Sigmoid colon (tissue), 7 donors: ENCODE results near the gene PLD6. TPM values are rescaled to one million over a fixed set of nuclear protein-coding genes. Genes with fewer than 3 reads are reported as not detected.
"Not testable (repeated sequence)": the region's sequence is repeated elsewhere in the genome, so short reads cannot be mapped to it uniquely, and the experiment has no call there.

Experiments
- DNase-seq: peaks from one replicate; pipeline ENCODE4 v3.0.0-alpha.2; 2019
- H3K27ac ChIP-seq, 4 donors: fragments of 200-600 bp; sonication (generic); one replicate each; pipeline ENCODE4 v1.5.1; 2016 to 2019; ENCODE audit warnings: mild to moderate bottlenecking in 1 of 4
- H3K27me3 ChIP-seq, 3 donors: fragments of 200-600 bp; sonication (generic); one replicate each; pipeline ENCODE4 v1.5.1; 2019; ENCODE audit warnings: mild to moderate bottlenecking in 1 of 3
- H3K36me3 ChIP-seq, 4 donors: fragments of 200-600 bp; sonication (generic); one replicate each; pipeline ENCODE4 v1.5.1; 2016 to 2019
- H3K4me1 ChIP-seq, 4 donors: fragments of 200-600 bp; sonication (generic); one replicate each; pipeline ENCODE4 v1.5.1; 2017 to 2019
- H3K4me3 ChIP-seq, 4 donors: fragments of 200-600 bp; sonication (generic); one replicate each; pipeline ENCODE4 v1.5.1; 2017 to 2019; ENCODE audit warnings: mild to moderate bottlenecking in 2 of 4, moderate library complexity in 1 of 4
- H3K9me3 ChIP-seq, 4 donors: fragments of 200-600 bp in 3 of 4; sonication (generic) in 3 of 4; one replicate each; pipeline versions ENCODE4 v1.5.1 to v1.6.1; 2013 to 2019
- CTCF ChIP-seq, 4 experiments: fragments of 450-650 bp in 3 of 4; fragments of 200-600 bp in 1 of 4; IDR thresholded peaks; one replicate each; pipeline ENCODE4 v1.5.1; 2016 to 2019; ENCODE audit warnings: antibody characterized with exemption in 4 of 4, mild to moderate bottlenecking in 3 of 4, moderate library complexity in 2 of 4
- EP300 ChIP-seq, 4 donors: sonication (generic); formaldehyde crosslinking; IDR thresholded peaks; one replicate each; pipeline ENCODE4 v1.6.1; 2017; ENCODE audit warnings: antibody characterized with exemption in 4 of 4
- POLR2A ChIP-seq, 2 donors: fragments of 450-650 bp; IDR thresholded peaks; one replicate each; pipeline ENCODE4 v1.6.1; 2016; ENCODE audit warnings: antibody characterized with exemption in 2 of 2, mild to moderate bottlenecking in 2 of 2, moderate library complexity in 2 of 2
- POLR2AphosphoS5 ChIP-seq, 4 donors: sonication (generic); formaldehyde crosslinking; IDR thresholded peaks; one replicate each; pipeline ENCODE4 v1.6.1; 2017; ENCODE audit warnings: antibody characterized with exemption in 4 of 4
- WGBS, 2 donors: extraction: QIAGEN DNeasy Blood & Tissue Kit; methylation state at CpG; one replicate each; pipeline ENCODE4 v1.1.7; 2013; 5-methylcytosine and 5-hydroxymethylcytosine counted together
- intact Hi-C: fragments of 100-400 bp; cut with DNase I; formaldehyde crosslinking; loops from one replicate; pipeline ENCODE4 v1.15.1; 2023
- polyA plus RNA-seq, 3 donors: library from polyadenylated mRNA; stranded (reverse); fragments of 200-250 nt; gene quantifications; one replicate each; pipeline ENCODE4 v1.2.3, GENCODE V29; 2013
- total RNA-seq, 4 donors: library from RNA; depleted of rRNA; stranded (reverse); fragments of >200 nt; gene quantifications; one replicate each; pipeline ENCODE4 v1.1.0, GENCODE V29; 2016
- donor health status: healthy with polysubstance abuse.
- donor health status: Bipolar disorder and iron deficiency.
- donor health status: healthy.

The PLD6 gene
- total RNA-seq: 10 to 100 TPM in 2 of 4 donors, 1 to 10 TPM in 2; 7.7 to 15.3 (median 10.2) TPM
- polyA plus RNA-seq: 1 to 10 TPM in 2 of 3 donors, not detected in 1; 1.2 to 2.8 TPM

GRCh38 chr17:17206124-17206912, at the start of gene PLD6:
Gene PLD6, minus strand, starts transcription at chr17:17206333. Its CDS starts 47 bp downstream, at chr17:17206286.
- DNase-seq: peak; percentile 94
- H3K36me3 ChIP-seq: peaks cover 0 to 14% (median 2%) of the 10 kb centered on the region in 4 donors
- peaks cover 0 to 60% (median 59%) of the 10 kb centered on the region in 4 donors for H3K4me1 ChIP-seq
- H3K27ac ChIP-seq: peak within 1 kb of the TSS; percentile 86 to 98 (median 94)
- no peaks in the 10 kb centered on the region for H3K27me3 ChIP-seq
- 5 to 24% methylated on average over 78 of the region's 78 CpGs for WGBS, 2 donors
- H3K4me3 ChIP-seq: peak within 1 kb of the TSS; percentile 47 to 68 (median 54)
- intact Hi-C loops: loop anchor here (2.0 to 5.0 kb wide), 3 partner anchors 30 to 164 kb away; partner anchors contain the start of genes COPS3, FLCN and MPRIP
- no peaks in the 10 kb centered on the region for H3K9me3 ChIP-seq
- TF ChIP-seq POLR2AphosphoS5 (IDR thresholded peaks at IDR 0.05) (peak; percentile 5 to 85 (median 75)), EP300 (IDR thresholded peaks at IDR 0.05) (peak in 1 of 4 donors; percentile 17), POLR2A (IDR thresholded peaks at IDR 0.05) (peak in 1 of 2 donors; percentile 28), CTCF (IDR thresholded peaks at IDR 0.05) (no peak)

DNA sequence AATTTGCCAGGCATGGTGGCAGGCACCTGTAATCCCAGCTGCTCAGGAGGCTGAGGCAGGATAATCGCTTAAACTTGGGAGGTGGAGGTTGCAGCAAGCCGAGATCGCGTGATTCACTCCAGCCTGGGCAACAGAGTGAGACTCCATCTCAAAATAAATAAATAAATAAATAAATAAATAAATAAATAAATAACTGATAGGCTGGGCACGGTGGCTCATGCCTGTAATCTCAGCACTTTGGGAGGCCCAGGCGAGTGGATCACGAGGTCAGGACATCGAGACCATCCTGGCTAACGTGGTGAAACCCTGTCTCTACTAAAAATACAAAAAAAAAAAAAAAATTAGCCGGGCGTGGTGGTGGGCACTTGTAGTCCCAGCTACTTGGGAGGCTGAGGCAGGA, 49.6 kb upstream of the PLD6 start:
- WGBS, 2 donors: 93 to 94% methylated on average over 11 of the region's 11 CpGs
- H3K4me1 ChIP-seq, intact Hi-C loops, H3K27me3 ChIP-seq, H3K27ac ChIP-seq, H3K4me3 ChIP-seq, DNase-seq, H3K9me3 ChIP-seq: not testable (repeated sequence)
- peaks cover 31 to 98% (median 54%) of the 10 kb centered on the region in 4 donors for H3K36me3 ChIP-seq

- peaks cover 16 to 97% (median 41%) of the 10 kb centered on the region in 4 donors for H3K36me3 ChIP-seq
- TF ChIP-seq POLR2AphosphoS5 (IDR thresholded peaks at IDR 0.05) (no peak), EP300 (IDR thresholded peaks at IDR 0.05) (no peak), CTCF (IDR thresholded peaks at IDR 0.05) (no peak), POLR2A (IDR thresholded peaks at IDR 0.05) (no peak)
Measured at GRCh38 chr17:17254036-17254435, 47.9 kb upstream of the PLD6 start.

GRCh38 chr17:17253406-17253805, 47.3 kb upstream of the PLD6 start:
- H3K4me1 ChIP-seq: no peaks in the 10 kb centered on the region
- H3K4me3 ChIP-seq: no peak overlapping the region
- no peaks in the 10 kb centered on the region for H3K9me3 ChIP-seq
- intact Hi-C loops: no loop called here
- H3K27me3 ChIP-seq: no peaks in the 10 kb centered on the region
- H3K27ac ChIP-seq: no peak overlapping the region
- DNase-seq: no peak
- H3K36me3 ChIP-seq: peaks cover 16 to 97% (median 41%) of the 10 kb centered on the region in 4 donors
- 86 to 90% methylated on average over 3 of the region's 3 CpGs for WGBS, 2 donors
- no peak for TF ChIP-seq CTCF (IDR thresholded peaks at IDR 0.05)
- no peak for TF ChIP-seq EP300 (IDR thresholded peaks at IDR 0.05)
- no peak for TF ChIP-seq POLR2AphosphoS5 (IDR thresholded peaks at IDR 0.05)
- no peak for TF ChIP-seq POLR2A (IDR thresholded peaks at IDR 0.05)

More at GRCh38 chr17:17254036-17254435, 47.9 kb upstream of the PLD6 start:
- H3K4me3 ChIP-seq: no peak overlapping the region
- 92 to 93% methylated on average over 3 of the region's 3 CpGs for WGBS, 2 donors
- no peaks in the 10 kb centered on the region for H3K9me3 ChIP-seq
- no peaks in the 10 kb centered on the region for H3K4me1 ChIP-seq
- no peaks in the 10 kb centered on the region for H3K27me3 ChIP-seq
- no peak for DNase-seq
- H3K27ac ChIP-seq: no peak overlapping the region
- intact Hi-C loops: no loop called here

- H3K27me3 ChIP-seq: no peaks in the 10 kb centered on the region
- peaks cover 19 to 97% (median 49%) of the 10 kb centered on the region in 4 donors for H3K36me3 ChIP-seq
- no peak overlapping the region for H3K4me3 ChIP-seq
- WGBS, 2 donors: 83 to 86% methylated on average over 9 of the region's 9 CpGs
- no peaks in the 10 kb centered on the region for H3K4me1 ChIP-seq
- H3K9me3 ChIP-seq: no peaks in the 10 kb centered on the region
- TF ChIP-seq CTCF (IDR thresholded peaks at IDR 0.05): no peak
- no peak for TF ChIP-seq EP300 (IDR thresholded peaks at IDR 0.05)
- no peak overlapping the region for H3K27ac ChIP-seq
- DNase-seq: no peak
- intact Hi-C loops: no loop called here
Measured at GRCh38 chr17:17252149-17252661, 46.1 kb upstream of the PLD6 start.
